ENCODE data around the gene FTCDNL1.

FTCDNL1 gene

DNA sequence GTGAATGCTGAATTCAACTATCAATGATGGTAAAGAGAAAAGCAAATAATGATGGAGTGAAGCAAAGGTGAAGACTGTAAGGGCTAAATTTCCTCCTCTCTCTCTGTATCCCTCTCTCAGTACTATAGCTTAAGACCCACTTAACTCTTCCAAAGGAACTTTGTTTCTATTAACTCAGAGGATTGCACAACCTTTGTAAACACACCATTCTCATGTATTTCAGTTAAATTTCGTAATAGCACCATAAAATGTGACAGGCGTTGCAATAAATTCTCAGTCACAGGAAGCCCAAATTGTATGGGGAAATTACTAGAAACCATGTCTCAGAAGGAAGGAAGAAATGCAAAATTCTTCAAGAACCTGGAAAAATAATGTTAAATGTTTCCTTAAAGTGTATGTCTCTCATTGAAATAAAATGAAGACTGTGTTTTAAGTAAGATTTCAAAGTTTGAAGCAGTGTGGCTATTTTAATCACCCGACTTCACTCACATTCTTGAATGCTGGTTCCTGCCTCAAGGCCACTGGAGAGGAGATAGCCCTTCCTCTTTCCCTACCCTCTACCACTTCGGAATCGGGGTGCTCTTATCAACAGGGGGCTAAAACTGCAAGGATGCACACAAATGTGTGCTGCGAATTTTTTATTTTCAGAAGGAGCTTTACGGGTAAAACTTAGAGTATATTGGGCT lies 112.1 kb downstream of the FTCDNL1 start:
- DNase-seq, result no peak

DNA sequence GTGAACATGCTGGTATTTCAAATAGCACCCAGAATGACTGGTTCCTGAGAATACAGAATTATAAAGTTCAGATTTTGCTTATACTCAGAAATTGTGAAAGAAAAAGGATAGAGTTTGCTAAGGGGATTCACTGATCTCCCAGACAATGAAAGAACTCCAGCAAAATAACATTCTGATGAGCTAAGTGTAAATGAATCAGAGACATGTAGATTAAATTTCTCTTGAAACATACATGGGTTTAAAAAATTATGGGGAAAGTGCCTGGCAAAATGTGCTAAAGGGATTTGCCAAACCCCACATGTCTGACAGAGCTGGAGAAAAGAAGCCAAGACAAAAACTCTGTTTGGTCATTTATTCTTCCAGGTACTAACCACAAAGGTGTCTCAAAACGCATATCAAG lies 116.3 kb downstream of the FTCDNL1 start:
- DNase-seq, result no peak

DNA sequence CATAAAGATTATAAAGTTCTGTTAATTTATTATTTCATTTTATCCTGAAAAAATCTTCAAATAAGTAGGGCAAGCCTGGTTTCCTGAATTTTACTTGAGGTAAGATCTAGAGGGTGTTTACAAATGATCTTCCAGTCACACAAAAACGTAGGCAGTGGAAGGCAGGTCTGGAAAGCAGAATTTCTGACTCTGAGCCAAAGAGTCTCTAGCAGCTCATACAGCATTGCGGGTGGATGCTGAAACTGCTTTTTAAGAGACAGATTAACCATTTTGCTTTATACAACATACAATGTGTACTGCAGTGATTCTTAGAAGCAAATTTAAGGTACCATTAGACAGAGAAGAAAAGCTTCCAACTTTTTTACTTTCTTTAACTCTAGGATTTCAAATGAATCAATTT lies 117.0 kb downstream of the FTCDNL1 start:
- no peak for DNase-seq

DNA sequence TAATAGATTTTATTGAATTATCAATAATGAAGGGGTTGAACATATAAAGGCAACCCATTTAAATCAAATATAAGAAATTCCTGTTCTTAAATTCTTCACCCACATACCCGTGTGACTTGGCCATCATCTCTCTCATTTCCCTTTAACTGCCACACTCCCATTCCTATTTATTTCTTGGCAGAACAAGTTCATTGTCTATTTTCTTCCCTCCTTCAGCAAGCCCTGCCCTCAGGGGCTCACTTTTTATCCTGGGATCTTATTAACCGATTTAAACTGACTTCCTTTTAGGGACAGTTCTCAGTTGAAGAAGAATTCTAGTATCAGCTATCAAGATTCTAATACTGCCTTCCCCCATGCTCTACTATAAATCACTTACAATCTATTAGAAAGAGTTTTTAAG lies 123.2 kb downstream of the FTCDNL1 start:
- DNase-seq, result no peak

DNA sequence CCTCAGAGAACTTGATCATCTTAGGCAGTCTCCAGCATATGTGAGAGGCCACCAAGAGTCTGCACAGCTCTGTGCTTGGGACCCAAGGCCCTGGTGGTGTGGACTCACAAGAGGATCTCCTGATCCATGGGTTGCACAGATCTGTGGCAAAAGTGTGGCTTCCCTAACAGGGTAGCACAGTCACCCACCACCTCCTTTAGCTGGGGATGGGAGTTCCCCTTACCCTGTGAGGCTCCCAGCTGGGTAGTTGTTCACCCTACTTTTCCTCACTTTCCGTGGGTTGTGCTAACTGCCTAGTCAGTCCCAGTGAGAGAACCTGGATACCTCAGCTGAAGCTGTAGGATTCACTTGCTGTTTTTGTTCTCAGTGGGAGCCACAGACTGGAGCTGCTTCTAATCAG lies 123.7 kb downstream of the FTCDNL1 start:
- DNase-seq, result no peak

DNA sequence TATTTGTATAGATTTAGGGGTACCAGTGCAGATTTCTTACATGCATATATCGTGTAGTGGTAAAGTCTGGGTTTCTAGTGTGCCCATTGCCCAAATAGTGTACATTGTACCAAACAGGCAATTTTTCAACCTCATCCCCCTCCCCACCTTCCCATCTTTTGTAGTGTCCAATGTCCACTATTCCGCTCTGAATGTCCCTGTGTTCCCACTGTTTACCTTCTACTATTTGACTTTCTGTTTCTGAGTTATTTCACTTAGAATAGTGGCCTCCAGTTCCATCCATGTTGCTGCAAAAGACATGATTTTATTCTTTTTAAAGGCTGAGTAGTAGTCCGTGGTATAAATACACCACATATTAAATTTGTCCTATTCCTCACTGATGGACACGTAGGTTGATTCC lies 132.9 kb downstream of the FTCDNL1 start:
- no peak for DNase-seq

DNA sequence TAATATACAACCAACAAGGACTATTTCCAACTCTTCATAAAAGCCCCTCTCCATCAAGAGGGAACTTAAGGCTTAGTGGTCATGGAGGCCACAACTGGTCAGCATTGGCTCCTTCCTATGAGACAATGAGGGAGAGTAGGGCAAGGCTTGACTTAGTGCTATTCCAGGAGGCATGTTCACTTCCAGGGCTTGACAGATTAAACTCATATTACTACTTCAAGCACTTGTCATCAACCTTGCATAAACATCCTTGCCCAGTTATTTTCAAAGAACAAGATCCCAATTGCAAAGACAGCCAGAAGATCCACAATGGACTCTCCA lies 133.4 kb downstream of the FTCDNL1 start:
- DNase-seq, result no peak

DNA sequence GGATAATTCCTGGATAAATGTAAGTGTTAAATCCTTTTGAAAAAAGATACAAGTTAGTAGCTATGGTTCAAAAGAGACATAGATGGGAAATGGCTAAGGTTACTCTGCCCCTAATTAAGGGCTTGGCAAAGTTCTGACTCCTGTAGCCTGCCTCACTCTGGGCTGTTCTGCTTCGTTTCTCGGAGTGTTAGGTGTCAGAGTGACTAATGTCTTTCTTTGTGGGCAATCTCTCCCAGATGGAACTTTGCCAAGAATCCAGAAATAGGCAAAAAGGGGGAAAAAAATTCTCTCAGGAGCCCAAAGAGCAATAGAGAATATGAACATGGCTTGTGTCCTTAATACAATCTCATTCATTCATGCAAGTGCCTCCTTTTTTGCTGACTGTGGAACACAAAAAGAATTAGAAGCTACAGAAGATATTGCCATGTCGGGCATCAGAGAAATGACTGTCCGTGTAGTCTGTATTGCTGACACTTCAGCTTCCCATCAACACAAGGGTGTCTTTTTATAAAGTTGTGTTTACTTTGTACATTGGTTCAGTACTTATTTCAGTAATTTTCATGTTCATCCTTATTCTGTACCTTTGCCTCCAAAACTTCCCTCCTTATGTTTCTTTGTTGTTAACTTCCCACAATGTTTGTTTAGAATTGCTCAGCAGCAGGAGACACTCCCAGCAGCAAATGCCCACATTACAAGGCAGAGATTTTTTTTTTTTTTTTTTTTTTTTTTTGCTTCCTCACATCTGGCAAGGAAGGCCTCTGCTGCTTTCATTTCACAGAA lies 134.0 kb downstream of the FTCDNL1 start:
- no peak for DNase-seq

DNA sequence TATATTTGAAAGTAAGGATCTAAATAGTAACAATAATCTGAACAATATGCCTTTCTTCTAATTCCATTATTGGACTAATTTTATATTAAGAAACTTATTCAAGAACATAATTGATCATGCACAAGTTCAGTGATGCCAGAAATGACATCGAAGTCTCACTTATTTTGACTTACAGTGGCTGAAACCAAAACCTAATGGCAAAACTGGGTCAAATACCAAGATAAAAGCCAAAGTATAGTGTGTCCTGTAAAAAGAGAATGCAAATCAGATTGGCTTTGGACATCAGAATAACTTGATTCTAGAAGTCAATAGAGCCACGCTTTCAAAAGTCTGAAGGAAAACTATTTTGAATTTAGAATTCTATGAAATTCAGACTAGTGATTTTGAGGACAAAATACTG lies 137.2 kb downstream of the FTCDNL1 start:
- no peak for DNase-seq

DNA sequence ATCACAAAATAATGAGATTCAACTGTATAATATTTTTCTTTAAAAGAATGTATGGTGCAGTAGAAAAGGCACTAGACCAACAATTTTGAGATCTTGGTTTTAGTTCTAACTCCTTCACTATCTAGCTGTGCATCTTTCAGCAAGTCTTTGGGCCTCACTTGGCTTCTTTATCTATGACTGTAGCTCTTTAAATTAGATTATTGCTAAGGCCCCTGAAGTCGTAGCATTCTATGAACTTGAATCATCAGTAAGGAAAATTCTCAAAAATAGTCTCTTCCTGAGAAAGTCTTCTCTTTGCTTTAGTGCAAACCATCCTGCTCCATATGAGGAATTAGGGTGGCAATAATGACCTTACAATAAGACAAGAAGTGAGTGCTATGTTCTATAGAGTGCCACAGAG lies 140.4 kb downstream of the FTCDNL1 start:
- DNase-seq, result no peak
